Testis (tissue), 3 donors: Measurements from ENCODE around the gene LRRC27. TPM values are rescaled to one million over a fixed set of nuclear protein-coding genes. Genes with fewer than 3 reads are reported as not detected.
"Not testable (repeated sequence)": the region's sequence is repeated elsewhere in the genome, so short reads cannot be mapped to it uniquely, and the experiment has no call there.

ENCODE experiments used
- DNase-seq: peaks from one replicate; pipeline ENCODE4 v3.0.0-alpha.2; 2019
- H3K27ac ChIP-seq, 2 donors: fragments of 200-600 bp; sonication (generic); one replicate each; pipeline ENCODE4 v1.5.1; 2019
- H3K27me3 ChIP-seq: fragments of 200-600 bp; sonication (generic); one replicate; pipeline ENCODE4 v1.5.1; 2019
- H3K36me3 ChIP-seq: fragments of 200-600 bp; sonication (generic); one replicate; pipeline ENCODE4 v1.5.1; 2017; ENCODE audit warnings: low read depth; ENCODE audit errors: missing control alignments
- H3K4me1 ChIP-seq: fragments of 200-600 bp; sonication (generic); one replicate; pipeline ENCODE4 v1.5.1; 2019
- H3K4me3 ChIP-seq, 2 donors: fragments of 200-600 bp; sonication (generic); one replicate each; pipeline ENCODE4 v1.5.1; 2017 to 2019
- H3K9me3 ChIP-seq: fragments of 200-600 bp; sonication (generic); one replicate; pipeline ENCODE4 v1.5.1; 2017
- CTCF ChIP-seq, 3 experiments: fragments of 450-650 bp in 2 of 3; fragments of 200-600 bp in 1 of 3; sonication (generic) in 1 of 3; IDR thresholded peaks; one replicate each; pipeline ENCODE4 v1.5.1; 2016 to 2019; ENCODE audit warnings: antibody characterized with exemption in 3 of 3, mild to moderate bottlenecking in 2 of 3, moderate library complexity in 1 of 3
- POLR2A ChIP-seq: fragments of 450-650 bp; IDR thresholded peaks from one replicate; pipeline ENCODE4 v1.6.1; 2017; ENCODE audit warnings: antibody characterized with exemption, mild to moderate bottlenecking, moderate library complexity
- WGBS, 2 donors: methylation state at CpG; one replicate each; pipeline ENCODE4 v1.1.5; 2018; 5-methylcytosine and 5-hydroxymethylcytosine counted together
- intact Hi-C: fragments of 100-400 bp; cut with DNase I; formaldehyde crosslinking; loops from one replicate; pipeline ENCODE4 v1.15.1; 2023; ENCODE audit warnings: low total_unique reads
- polyA plus RNA-seq: library from polyadenylated mRNA; stranded (reverse); fragments of 350-450 nt; fragmentation: Illumina TruSeq; extraction: RNeasy Lipid Tissue Mini Kit (QIAGEN cat#74804); gene quantifications from one replicate; pipeline ENCODE4 v1.2.3, GENCODE V29; 2014; ENCODE audit warnings: low read depth, low replicate concordance; ENCODE audit not compliant: insufficient read depth
- total RNA-seq, 2 donors: library from RNA; depleted of rRNA; stranded (reverse); fragments of >200 nt; gene quantifications; one replicate each; pipeline ENCODE4 v1.2.3, GENCODE V29; 2016

Gene LRRC27
- total and polyA plus RNA-seq, 3 donors from 2014 or later = 49.4 to 164 (median 110) TPM

- no peak for TF ChIP-seq POLR2A
- no peak for TF ChIP-seq CTCF (IDR thresholded peaks at IDR 0.05)
- Histone ChIP-seq H3K4me3 (no peak overlapping the region), H3K4me1 (peaks cover 5% of the 10 kb centered on the region), H3K27ac (no peak overlapping the region), H3K36me3 (no peaks in the 10 kb centered on the region), H3K9me3 (no peaks in the 10 kb centered on the region), H3K27me3 (no peaks in the 10 kb centered on the region)
- intact Hi-C loops = no loop called here
- DNase-seq = no peak
- WGBS, 2 donors = 87 to 89% methylated on average over 12 of the region's 12 CpGs
Measured at GRCh38 chr10:132313305-132313704, 18.7 kb upstream of the LRRC27 start.

GRCh38 chr10:132313865-132314264 lies 18.1 kb upstream of the LRRC27 start:
- TF ChIP-seq POLR2A = no peak
- TF ChIP-seq CTCF (IDR thresholded peaks at IDR 0.05) = no peak
- H3K4me3 ChIP-seq = no peak overlapping the region
- no peaks in the 10 kb centered on the region for H3K36me3 ChIP-seq
- H3K9me3 ChIP-seq = no peaks in the 10 kb centered on the region
- WGBS, 2 donors = 92 to 97% methylated on average over 6 of the region's 6 CpGs
- DNase-seq = no peak
- H3K4me1 ChIP-seq = peaks cover 2% of the 10 kb centered on the region
- intact Hi-C loops = no loop called here
- no peak overlapping the region for H3K27ac ChIP-seq
- no peaks in the 10 kb centered on the region for H3K27me3 ChIP-seq

GRCh38 chr10:132314336-132314735 lies 17.7 kb upstream of the LRRC27 start:
- WGBS, 2 donors = 83 to 88% methylated on average over 4 of the region's 4 CpGs
- Histone ChIP-seq H3K27ac (no peak overlapping the region), H3K9me3 (no peaks in the 10 kb centered on the region), H3K4me3 (no peak overlapping the region), H3K4me1 (no peaks in the 10 kb centered on the region), H3K27me3 (no peaks in the 10 kb centered on the region), H3K36me3 (no peaks in the 10 kb centered on the region)
- TF ChIP-seq CTCF (IDR thresholded peaks at IDR 0.05) = no peak
- no peak for TF ChIP-seq POLR2A
- intact Hi-C loops = no loop called here
- no peak for DNase-seq

GRCh38 chr10:132314881-132315280 lies 17.1 kb upstream of the LRRC27 start:
- 93 to 95% methylated on average over 8 of the region's 8 CpGs for WGBS, 2 donors
- H3K9me3 ChIP-seq, H3K36me3 ChIP-seq, intact Hi-C loops, H3K27me3 ChIP-seq, DNase-seq, H3K4me3 ChIP-seq, H3K27ac ChIP-seq, H3K4me1 ChIP-seq: not testable (repeated sequence)

GRCh38 chr10:132316133-132316532 lies 15.9 kb upstream of the LRRC27 start:
- TF ChIP-seq POLR2A (no peak), CTCF (IDR thresholded peaks at IDR 0.05) (no peak)
- no peaks in the 10 kb centered on the region for H3K27me3 ChIP-seq
- no peaks in the 10 kb centered on the region for H3K36me3 ChIP-seq
- DNase-seq = no peak
- H3K4me3 ChIP-seq = no peak overlapping the region
- 93 to 95% methylated on average over 5 of the region's 5 CpGs for WGBS, 2 donors
- no peaks in the 10 kb centered on the region for H3K9me3 ChIP-seq
- intact Hi-C loops = no loop called here
- H3K4me1 ChIP-seq = no peaks in the 10 kb centered on the region
- H3K27ac ChIP-seq = no peak overlapping the region

- H3K4me1 ChIP-seq, intact Hi-C loops, H3K27me3 ChIP-seq, H3K27ac ChIP-seq, H3K9me3 ChIP-seq, DNase-seq, H3K4me3 ChIP-seq, H3K36me3 ChIP-seq: not testable (repeated sequence)
- 89 to 90% methylated on average over 6 of the region's 6 CpGs for WGBS, 2 donors
Measured at GRCh38 chr10:132317477-132317876, 14.5 kb upstream of the LRRC27 start.
